Tibial artery (tissue), 4 donors: ENCODE results near the gene ADAMTS3.

ENCODE experiments used
- DNase-seq, 2 donors: peaks; one replicate each; pipeline ENCODE4 v3.0.0-alpha.2; 2019
- H3K27ac ChIP-seq, 2 donors: fragments of 200-600 bp; sonication (generic) in 1 of 2; 1 replicate in 1 of 2; 2 replicates in 1 of 2; pipeline ENCODE4 v1.5.1; 2018 to 2019; ENCODE audit warnings: mild to moderate bottlenecking in 1 of 2
- H3K27me3 ChIP-seq, 2 donors: fragments of 200-600 bp; sonication (generic) in 1 of 2; one replicate each; pipeline versions ENCODE4 v1.5.1 to v1.6.0; 2016 to 2019
- H3K36me3 ChIP-seq, 3 donors: fragments of 200-600 bp; sonication (generic) in 2 of 3; one replicate each; pipeline ENCODE4 v1.5.1; 2016 to 2019; ENCODE audit warnings: mild to moderate bottlenecking in 2 of 3
- H3K4me1 ChIP-seq, 4 donors: fragments of 200-600 bp; sonication (generic) in 2 of 4; 1 replicate in 3 of 4; 2 replicates in 1 of 4; pipeline ENCODE4 v1.5.1; 2016 to 2019
- H3K4me3 ChIP-seq, 2 donors: fragments of 200-600 bp; sonication (generic) in 1 of 2; 1 replicate in 1 of 2; 2 replicates in 1 of 2; pipeline ENCODE4 v1.5.1; 2018 to 2019; ENCODE audit warnings: mild to moderate bottlenecking in 2 of 2
- H3K9me3 ChIP-seq, 3 donors: fragments of 200-600 bp; sonication (generic) in 1 of 3; one replicate each; pipeline ENCODE4 v1.5.1; 2016 to 2019
- CTCF ChIP-seq, 2 experiments: fragments of 200-600 bp in 1 of 2; fragments of 450-650 bp in 1 of 2; IDR thresholded peaks; one replicate each; pipeline ENCODE4 v1.5.1; 2017 to 2019; ENCODE audit warnings: antibody characterized with exemption in 2 of 2, mild to moderate bottlenecking in 1 of 2, moderate library complexity in 1 of 2
- intact Hi-C: fragments of 100-400 bp; cut with DNase I; formaldehyde crosslinking; loops from one replicate; pipeline ENCODE4 v1.15.0; 2023; ENCODE audit warnings: low total_unique reads

ADAMTS3 gene

GRCh38 chr4:72357908-72358307 is 211.1 kb downstream of the ADAMTS3 start:
- Histone ChIP-seq H3K4me1 (peaks cover 0 to 5% (median 2%) of the 10 kb centered on the region in 4 donors), H3K4me3 (no peak overlapping the region), H3K36me3 (no peaks in the 10 kb centered on the region), H3K9me3 (no peaks in the 10 kb centered on the region), H3K27me3 (no peaks in the 10 kb centered on the region), H3K27ac (no peak overlapping the region)
- DNase-seq: no peak
- intact Hi-C loops: no loop called here
- TF ChIP-seq CTCF (IDR thresholded peaks at IDR 0.05): no peak

GRCh38 chr4:72352711-72353110 is 216.3 kb downstream of the ADAMTS3 start:
- Histone ChIP-seq H3K4me3 (no peak overlapping the region), H3K27me3 (no peaks in the 10 kb centered on the region), H3K36me3 (no peaks in the 10 kb centered on the region), H3K4me1 (peaks cover 0 to 13% (median 6%) of the 10 kb centered on the region in 4 donors), H3K9me3 (no peaks in the 10 kb centered on the region), H3K27ac (no peak overlapping the region)
- no peak for DNase-seq
- no peak for TF ChIP-seq CTCF (IDR thresholded peaks at IDR 0.05)
- intact Hi-C loops: no loop called here

- intact Hi-C loops: no loop called here
Measured at GRCh38 chr4:72351521-72351920, 217.5 kb downstream of the ADAMTS3 start.

GRCh38 chr4:72348701-72349100 is 220.3 kb downstream of the ADAMTS3 start:
- no peak overlapping the region for H3K27ac ChIP-seq
- no peaks in the 10 kb centered on the region for H3K9me3 ChIP-seq
- no peak overlapping the region for H3K4me3 ChIP-seq
- DNase-seq: no peak
- no peaks in the 10 kb centered on the region for H3K36me3 ChIP-seq
- intact Hi-C loops: no loop called here
- no peak for TF ChIP-seq CTCF (IDR thresholded peaks at IDR 0.05)
- peaks cover 0 to 13% (median 6%) of the 10 kb centered on the region in 4 donors for H3K4me1 ChIP-seq
- no peaks in the 10 kb centered on the region for H3K27me3 ChIP-seq

More at GRCh38 chr4:72351521-72351920, 217.5 kb downstream of the ADAMTS3 start:
- no peak overlapping the region for H3K27ac ChIP-seq
- TF ChIP-seq CTCF (IDR thresholded peaks at IDR 0.05): no peak
- H3K36me3 ChIP-seq: no peaks in the 10 kb centered on the region
- peaks cover 0 to 13% (median 6%) of the 10 kb centered on the region in 4 donors for H3K4me1 ChIP-seq
- H3K9me3 ChIP-seq: no peaks in the 10 kb centered on the region
- DNase-seq: no peak
- H3K27me3 ChIP-seq: no peaks in the 10 kb centered on the region
- H3K4me3 ChIP-seq: no peak overlapping the region

GRCh38 chr4:72344418-72344817 is 224.6 kb downstream of the ADAMTS3 start:
- Histone ChIP-seq H3K9me3 (no peaks in the 10 kb centered on the region), H3K4me3 (no peak overlapping the region), H3K27ac (no peak overlapping the region), H3K4me1 (peaks cover 0 to 11% (median 0%) of the 10 kb centered on the region in 4 donors), H3K27me3 (no peaks in the 10 kb centered on the region), H3K36me3 (no peaks in the 10 kb centered on the region)
- DNase-seq: no peak
- TF ChIP-seq CTCF (IDR thresholded peaks at IDR 0.05): no peak
- intact Hi-C loops: no loop called here

- intact Hi-C loops: no loop called here
- peak overlapping the region in 1 of 2 donors; percentile 0 for H3K27ac ChIP-seq
- no peak for DNase-seq
Measured at GRCh38 chr4:72341432-72341820, 227.6 kb downstream of the ADAMTS3 start.

More at GRCh38 chr4:72341432-72341820, 227.6 kb downstream of the ADAMTS3 start:
- Histone ChIP-seq H3K27me3 (no peaks in the 10 kb centered on the region), H3K4me1 (peaks cover 0 to 11% (median 0%) of the 10 kb centered on the region in 4 donors), H3K9me3 (no peaks in the 10 kb centered on the region), H3K36me3 (no peaks in the 10 kb centered on the region), H3K4me3 (no peak overlapping the region)
- TF ChIP-seq CTCF (IDR thresholded peaks at IDR 0.05): no peak
